GM19193 (cell line): Measurements from ENCODE around the gene ADARB1.

ENCODE experiments used
- POLR2A ChIP-seq: IDR thresholded peaks from 4 replicates; pipeline ENCODE4 v1.6.1; 2011; ENCODE audit not compliant: insufficient read depth, insufficient read length; ENCODE audit errors: extremely low read depth

Gene ADARB1

DNA sequence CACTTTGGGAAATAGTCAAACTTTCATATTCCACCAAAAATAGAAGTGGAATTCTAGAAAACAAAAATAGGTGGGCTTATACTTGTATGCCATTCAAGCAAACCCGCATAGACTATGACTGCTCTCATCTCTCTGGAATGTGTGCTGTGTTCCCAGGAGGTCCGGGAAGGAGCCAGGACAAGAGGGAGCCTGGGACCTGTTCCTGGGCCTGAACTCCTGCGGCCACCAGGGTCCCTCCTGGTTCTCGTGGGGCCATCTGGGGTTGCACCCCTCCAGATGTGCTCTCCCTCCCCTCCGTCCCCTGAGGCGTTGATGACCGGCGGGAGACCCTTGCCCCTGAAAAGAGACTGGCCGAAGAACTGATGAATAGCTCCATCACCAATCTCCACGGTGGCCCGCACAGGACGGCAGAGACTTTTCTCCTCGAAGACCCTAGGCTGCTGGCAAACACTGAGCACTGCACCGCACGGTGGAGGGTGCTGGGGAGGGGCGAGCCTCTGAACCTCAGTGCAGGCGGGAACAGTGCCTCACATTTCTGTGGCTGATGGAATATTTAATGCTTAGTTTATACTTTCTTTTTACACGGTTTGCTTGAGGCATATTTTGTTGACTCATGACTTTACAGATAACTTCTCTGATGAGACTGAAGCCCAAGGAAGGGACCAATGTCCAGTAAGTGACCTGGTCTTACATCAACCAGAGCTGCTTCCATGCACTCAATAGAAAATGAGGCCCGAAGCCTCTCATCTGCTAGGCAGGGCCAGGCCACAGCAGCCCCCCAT is 9.6 kb upstream of the ADARB1 start:
- no peak for TF ChIP-seq POLR2A

DNA sequence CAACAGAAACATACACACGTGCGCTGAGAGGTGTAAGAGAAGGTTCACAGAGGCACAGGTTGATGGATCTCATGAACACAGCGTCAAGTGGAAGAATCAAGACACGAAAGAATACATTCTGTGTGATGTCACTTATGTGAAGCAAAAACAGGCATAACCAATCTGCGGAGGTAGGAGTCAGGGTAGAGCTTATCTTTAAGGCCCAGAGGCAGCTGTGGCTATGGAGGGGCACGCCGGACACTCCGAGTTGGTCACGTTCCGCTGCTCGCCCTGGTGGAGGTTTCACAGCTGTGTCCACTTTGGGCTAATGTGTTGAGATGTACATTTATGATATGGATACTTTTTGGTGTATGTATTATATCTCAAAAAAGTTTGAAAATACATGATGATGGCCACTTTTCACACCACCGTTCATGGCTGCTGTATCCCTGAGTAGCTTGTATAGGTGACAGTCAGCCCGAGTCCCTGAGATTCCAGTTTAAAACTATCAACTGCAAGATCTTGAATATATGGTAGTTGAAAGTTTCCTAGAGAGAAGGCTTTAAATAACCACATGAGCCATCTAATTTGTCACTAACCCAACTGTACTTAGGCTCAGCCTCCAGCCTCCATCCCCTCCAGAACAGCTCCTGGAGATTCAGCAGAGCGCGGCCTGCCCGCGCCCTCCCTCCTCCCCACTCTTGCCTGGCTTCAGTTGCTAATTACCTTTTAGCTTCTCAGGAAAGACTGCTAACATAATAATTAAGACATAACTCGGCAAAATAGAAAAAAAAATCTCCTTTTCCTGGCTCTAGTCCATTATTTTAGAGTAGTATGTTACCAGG is 6.7 kb upstream of the ADARB1 start:
- TF ChIP-seq POLR2A = no peak

DNA sequence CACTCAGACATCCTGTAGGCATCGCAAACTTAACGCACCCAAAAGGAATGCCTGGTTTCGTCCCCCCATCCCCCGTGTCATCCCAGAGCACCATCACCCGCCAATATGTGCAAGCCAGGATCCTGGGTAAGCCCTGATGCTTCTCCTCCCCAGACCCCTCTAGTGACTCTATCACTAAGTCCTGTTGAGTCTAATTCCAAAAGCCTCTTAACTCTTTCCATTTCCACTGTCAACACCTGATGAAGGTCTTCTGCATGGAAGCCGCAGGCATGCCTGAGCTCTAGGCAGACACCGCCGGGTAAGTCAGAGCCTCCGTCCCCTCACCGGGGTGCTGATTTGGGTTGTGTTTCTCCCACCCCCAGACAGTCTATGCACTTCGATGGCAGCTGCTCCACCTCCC is 5.3 kb upstream of the ADARB1 start:
- TF ChIP-seq POLR2A = no peak

DNA sequence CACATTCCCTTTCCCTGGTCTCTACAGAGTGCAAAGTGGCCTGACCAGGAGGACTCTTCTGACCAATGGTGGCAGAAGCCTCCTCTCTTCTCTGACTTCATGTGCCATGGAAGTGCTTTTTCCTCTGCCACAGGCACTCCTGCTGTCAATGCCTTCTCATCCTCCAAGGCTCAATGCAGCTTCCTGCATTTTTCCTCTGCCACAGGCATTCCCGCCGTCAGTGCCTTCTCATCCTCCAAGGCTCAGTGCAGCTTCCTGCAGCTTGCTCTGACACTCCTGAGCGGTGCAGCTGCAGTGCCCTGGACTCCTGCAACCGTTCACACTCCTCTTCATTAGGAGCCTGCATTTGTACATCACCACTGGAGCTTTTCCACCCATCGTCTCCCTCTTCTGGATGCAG is 4.7 kb upstream of the ADARB1 start:
- TF ChIP-seq POLR2A = no peak

DNA sequence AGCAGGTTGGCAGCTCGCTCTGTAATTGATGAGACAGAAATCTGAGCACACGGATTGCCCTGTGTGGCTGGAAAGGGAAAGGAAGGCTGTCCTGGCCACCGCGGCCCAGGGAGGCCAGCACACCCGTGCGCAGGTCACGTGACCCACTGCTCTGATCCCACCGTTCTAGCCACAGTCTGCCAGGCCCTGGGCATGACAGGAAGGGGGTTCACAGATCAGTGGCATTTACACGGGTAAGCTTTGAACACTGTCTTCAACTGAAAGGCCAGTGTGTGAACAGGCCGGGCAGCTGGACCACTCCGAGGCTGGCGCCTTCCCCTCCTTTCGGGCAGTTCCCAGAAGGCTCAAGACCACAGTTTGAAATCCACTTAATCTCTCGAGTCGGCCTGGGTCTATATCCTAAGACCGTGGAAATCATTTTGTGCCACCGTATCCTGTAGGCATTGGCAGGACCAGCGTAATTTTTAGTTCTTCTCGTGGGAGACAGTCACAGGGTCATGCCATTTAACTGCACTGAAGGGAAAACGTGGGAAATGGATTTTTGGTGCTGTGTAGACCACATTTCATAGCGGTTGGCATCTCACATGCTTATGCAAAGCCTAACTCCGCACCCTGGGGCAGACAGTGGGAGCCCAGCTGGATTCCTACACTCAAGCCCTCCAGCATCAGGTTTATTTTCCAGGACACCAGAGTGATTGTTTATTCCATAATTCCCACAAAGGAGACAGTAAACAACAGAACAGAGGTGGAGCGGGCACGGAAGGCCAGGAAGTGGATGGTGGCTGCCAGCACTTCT is 3.1 kb upstream of the ADARB1 start:
- TF ChIP-seq POLR2A = no peak

DNA sequence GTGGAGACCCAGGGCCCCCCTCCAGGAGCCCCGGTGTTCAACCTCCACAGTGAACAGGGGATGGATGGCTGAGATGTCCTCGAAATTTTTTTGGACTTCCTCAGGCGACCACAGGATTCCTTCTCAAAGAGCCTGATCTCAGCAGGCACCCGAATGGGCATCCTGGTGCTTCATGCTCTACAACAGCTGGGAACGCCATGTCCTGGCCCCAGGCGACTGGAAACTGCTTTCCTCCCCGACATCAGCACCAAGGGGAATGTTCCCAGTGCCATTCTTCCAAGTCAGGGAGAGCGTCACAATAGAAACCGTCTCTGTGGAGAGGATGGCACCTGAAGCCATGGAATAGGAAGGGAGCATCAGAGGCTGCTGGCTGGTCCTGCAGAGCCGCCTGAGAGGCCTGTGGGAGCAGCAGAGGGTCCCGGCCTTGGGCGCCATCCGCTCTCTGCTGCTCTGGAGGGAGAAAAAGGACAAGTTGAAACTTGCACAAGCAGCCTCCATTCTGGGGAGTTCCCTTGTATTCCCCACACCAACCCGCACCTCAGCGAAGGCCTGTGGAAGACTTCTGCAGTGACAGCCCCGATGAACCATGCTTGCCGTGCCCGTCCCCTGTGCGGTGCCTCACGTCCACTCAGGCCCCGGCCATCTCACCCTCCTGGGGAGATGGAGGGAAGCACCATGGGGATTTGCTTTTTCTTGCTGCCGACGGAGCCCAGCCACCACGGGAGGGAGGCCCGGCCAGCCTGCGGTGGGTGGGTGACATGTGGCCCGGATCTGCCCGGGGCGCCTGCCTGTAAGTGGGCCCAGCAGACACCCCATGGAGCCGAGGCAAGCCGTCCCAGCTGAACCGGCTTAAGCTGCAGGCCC is 2.3 kb upstream of the ADARB1 start:
- TF ChIP-seq POLR2A = no peak

DNA sequence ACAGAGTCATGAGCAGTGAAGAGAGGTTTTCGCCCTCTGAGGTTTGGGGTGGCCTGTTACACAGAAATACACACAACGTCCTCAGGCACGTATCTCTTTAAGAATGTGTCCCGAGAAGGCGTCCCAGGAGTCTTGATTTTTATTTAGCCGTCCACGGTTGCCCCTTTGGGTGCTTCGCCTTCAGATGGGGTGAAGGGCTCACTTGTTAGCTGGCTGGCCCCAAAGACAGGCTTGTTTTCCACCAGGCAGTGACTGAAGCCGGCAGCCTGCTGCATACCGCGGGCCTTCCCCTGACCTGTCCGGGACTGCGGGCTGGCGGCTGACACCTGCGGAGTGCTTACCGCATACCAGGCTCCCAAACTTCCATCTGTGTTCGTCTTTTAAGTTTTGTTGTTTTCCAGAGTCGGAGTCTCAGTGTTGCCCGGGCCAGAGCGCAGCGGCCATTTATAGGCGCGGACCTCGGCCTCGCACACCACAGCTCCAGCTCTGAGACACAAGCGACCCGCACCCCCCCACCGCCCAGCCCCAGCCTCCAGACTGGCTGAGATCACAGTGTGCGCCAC is 1.6 kb upstream of the ADARB1 start:
- TF ChIP-seq POLR2A = no peak

DNA sequence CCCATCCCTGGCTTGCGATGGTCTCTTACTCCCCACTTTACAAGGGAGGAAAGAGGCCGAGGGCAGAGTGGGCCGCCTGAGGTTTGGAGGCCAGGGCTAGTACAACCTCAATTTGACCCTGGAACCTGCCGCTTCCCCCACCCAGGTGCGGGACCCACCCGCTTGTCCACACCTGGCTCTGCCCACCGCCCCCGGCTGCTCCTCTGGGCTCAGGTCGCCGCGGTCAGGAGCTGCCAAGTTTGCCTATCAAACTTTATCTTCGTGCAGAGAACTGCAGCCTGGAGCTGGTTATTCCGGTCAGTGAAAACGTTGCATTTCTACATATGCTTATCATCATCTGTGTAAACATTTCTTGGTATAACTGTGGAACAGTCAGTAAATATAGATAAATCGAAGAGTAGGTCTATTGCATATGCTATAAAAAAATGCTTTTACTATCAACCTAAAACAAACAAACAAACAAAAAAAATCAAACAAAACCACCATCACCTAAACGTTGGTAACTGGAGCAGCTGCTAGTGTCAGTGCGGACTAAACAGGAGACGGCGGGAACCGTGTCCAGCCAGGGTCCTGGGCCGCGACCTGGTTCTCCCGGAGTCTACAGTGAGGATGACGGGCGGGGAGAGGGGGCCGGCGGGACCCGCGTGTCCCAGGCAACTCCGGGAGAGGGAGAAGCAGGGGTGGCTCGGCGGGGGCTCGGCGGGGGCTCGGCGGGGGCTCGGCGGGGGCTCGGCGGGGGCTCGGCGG is 906 bp upstream of the ADARB1 start:
- no peak for TF ChIP-seq POLR2A

DNA sequence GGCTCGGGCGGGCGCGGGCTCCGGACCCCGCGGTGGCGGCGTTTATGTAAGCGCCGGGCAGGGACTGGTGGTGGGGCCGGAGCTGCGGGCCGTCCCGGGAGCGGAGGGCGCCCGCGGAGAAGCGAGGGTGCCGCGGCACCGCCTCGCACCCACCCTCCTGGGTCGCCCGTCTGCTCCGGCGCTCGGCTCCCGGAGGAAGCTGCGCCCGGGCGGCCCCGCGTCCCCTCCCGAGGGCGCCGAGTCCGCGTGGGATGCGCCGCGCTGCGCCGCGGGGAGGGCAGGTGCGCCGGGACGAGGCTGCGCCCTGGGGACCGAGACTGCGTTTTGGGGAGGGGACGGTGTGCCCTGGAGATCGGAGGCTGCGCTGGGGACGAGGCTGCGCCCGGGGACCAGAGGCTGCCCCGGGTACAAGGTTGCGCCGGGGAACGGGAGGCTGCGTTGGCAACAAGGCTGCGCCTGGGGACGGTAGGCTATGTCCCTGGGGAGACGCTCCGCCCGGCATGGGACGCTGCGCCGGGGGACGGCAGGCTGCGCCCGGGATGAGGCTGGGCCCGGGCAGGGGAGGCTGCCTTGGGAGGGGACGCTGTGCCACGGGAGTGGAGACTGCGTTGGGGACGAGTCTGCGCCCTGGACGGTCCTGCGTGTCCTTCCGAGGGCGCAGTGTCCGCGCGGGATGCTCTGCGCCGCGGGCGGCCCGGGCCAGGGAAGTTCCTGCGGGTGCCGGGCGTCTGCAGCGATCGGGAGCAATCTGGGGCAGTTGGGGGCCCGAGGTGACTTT is 627 bp downstream of the ADARB1 start:
- TF ChIP-seq POLR2A = no peak

DNA sequence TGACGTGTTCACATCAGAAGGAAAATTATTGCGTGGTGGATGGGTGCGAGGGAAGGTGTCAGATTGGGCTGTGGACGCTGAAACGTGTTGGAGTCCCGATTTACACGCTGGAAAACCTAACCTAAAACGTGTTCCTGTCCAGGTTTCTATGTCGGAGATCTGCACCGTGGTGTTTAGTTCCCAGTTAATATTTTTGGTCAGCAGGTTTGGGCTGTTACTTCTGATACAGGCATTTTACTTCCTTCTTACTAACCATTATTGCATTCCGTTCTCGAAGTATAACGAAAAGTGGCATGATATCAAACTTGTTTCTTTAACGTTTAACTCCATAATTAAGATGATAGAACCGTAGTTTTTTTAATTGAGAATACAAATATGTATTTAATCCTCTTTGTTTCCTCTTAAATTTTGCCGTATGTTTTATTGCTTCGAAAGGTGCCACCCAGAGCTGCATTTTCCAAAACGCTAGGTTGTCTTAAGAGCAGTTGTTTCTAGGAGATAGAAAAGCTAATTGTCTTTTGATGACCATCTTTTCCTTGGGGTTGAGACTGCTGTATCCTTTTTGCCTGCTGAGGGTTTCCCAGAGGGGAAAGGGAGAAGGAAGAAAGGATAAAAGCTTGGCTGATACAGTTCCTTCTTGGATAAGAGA is 1.3 kb downstream of the ADARB1 start:
- no peak for TF ChIP-seq POLR2A

DNA sequence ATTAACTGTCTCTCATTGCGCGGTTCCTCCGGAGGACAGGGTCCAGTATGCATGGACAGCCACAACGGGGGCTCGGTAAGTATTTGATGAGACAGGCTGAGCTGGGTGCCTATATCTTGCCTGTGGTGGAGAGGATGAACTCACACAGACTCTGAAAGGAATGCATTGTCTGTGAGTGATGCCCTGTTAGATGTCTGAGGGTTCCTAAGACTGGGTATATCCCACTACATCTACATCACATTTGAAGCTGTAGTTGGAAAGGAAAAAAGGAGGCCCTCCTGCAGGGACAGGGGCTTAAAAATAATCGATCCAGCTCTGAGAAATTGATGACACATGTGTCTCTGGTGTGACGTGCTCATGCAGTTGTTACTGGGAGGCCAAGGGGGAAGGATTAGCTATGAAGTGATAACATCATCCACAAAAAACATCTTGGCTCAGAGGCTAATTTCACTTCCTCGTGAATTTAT is 1.9 kb downstream of the ADARB1 start:
- TF ChIP-seq POLR2A = no peak

DNA sequence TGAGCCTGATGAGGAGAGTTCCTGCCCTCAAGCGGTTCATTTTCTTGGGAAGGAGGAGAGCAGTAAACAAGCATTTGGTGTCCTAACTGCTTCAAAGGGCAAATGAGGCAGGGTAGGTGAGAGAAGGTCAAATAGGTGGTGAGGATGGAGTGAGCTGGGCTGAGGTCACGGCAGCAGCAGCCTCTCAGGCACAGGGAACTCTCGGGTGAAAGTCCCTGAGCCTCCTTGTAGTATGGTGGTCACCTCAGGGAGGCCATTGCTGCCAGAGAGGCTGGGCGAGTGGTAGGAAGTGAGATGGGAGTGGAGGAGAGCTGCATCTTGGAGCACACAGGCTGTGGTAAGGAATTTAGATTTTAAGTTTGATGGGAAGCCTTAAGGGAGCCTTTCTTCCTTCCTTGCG is 4.0 kb downstream of the ADARB1 start:
- TF ChIP-seq POLR2A = no peak

DNA sequence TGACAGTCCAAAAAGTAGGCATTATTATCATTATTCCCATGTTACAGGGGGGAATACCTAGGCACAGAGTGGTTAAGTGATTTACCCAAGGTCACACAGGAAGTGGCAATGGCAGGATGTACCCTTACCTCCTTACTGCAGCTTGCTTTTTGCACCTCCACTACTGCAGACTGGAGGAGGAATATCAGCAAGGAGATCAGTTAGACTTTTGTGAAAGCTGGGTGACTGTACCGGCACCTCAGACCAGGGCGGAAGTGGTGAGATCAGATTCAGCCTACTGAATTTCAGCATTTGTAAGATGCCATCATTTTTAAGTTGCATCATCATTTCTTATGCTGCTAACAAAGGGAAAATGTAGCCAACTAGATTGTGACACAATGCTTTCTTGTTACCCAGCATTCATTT is 4.5 kb downstream of the ADARB1 start:
- no peak for TF ChIP-seq POLR2A

DNA sequence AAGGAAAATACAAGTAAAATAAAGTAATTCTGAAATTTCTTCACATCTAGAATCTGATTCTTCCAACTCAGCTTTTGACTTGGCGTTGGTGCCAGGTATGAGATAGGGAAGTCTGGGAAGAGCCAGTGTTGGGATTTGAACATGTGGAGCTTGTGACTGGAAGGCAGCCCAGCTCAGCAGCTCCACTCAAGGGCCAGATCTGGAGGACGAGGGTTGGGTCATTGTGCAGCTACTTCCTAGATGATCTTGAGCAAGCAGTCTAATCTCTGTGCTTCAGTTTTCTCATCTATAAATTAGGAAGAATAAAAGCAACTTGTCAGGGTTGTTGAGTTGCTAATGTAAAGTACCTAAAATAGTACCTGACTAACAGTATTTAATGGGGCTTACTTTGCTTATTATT is 5.0 kb downstream of the ADARB1 start:
- no peak for TF ChIP-seq POLR2A
